ENCODE measurements around the gene SEC16A.

DNA sequence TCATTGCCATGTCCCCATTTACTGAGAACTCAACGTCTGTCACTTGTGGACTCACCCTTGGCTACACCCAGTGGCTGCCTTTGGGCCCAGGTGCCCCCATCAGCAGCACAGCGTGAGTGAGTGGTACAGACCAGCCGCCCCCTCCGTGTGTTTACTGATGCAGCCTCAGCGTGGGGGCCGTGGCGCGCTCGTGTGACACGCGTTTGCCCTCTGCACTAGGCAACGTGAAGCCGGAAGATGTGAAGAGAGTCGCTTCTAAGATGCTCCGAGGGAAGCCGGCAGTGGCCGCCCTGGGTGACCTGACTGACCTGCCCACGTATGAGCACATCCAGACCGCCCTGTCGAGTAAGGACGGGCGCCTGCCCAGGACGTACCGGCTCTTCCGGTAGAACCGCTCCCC is 60.0 kb downstream of the SEC16A start:
- TF ChIP-seq, protein P1, sequence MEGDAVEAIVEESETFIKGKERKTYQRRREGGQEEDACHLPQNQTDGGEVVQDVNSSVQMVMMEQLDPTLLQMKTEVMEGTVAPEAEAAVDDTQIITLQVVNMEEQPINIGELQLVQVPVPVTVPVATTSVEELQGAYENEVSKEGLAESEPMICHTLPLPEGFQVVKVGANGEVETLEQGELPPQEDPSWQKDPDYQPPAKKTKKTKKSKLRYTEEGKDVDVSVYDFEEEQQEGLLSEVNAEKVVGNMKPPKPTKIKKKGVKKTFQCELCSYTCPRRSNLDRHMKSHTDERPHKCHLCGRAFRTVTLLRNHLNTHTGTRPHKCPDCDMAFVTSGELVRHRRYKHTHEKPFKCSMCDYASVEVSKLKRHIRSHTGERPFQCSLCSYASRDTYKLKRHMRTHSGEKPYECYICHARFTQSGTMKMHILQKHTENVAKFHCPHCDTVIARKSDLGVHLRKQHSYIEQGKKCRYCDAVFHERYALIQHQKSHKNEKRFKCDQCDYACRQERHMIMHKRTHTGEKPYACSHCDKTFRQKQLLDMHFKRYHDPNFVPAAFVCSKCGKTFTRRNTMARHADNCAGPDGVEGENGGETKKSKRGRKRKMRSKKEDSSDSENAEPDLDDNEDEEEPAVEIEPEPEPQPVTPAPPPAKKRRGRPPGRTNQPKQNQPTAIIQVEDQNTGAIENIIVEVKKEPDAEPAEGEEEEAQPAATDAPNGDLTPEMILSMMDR (conservative IDR thresholded peaks at IDR 0.05; ENCODE audit: low read length), result no peak
- TF ChIP-seq EZH2phosphoT487 (IDR thresholded peaks at IDR 0.05; ENCODE audit: borderline replicate concordance, low read depth, low read length), result no peak

Data from OCI-LY7 (cell line).